GM13976 (cell line): ENCODE data around the gene NLGN1.

Experiments
- DNase-seq: peaks from one replicate; pipeline ENCODE4 v3.0.0; 2012; ENCODE audit warnings: low spot score
- in situ Hi-C: fragments of 300-500 bp; cut with MboI; formaldehyde crosslinking; loops from one replicate; pipeline ENCODE4 v1.12.0; 2022; ENCODE audit warnings: low sequenced_read_pairs, mixed read lengths, inconsistent platforms; ENCODE audit not compliant: unreplicated experiment
- TF ChIP-seq, protein P1 (sequence below): IDR thresholded peaks from 2 replicates; pipeline ENCODE4 v1.5.1; 2012; ENCODE audit warnings: borderline replicate concordance, mild to moderate bottlenecking; ENCODE audit not compliant: insufficient read depth; ENCODE audit errors: extremely low read depth, missing control alignments, control extremely low read depth

The NLGN1 gene

DNA sequence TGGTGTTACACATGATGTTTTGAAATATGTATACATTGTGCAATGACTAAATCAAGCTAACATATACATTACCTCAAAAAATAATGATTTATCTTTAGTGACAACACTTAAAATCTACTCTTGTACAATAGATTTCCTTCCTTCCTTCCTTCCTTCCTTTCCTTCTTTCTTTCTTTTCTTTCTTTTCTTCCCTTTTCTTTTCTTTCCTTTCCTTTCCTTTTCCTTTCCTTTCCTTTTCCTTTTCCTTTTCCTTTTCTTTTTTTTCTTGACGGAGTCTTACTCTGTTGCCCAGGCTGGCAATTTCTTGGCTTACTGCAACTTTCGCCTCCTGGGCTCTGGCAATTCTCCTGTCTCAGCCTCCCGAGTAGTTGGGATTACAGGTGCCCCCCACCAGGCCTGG is 170.5 kb downstream of the NLGN1 start:
- DNase-seq: no peak
- in situ Hi-C loops: no loop called here
- TF ChIP-seq, protein P1, sequence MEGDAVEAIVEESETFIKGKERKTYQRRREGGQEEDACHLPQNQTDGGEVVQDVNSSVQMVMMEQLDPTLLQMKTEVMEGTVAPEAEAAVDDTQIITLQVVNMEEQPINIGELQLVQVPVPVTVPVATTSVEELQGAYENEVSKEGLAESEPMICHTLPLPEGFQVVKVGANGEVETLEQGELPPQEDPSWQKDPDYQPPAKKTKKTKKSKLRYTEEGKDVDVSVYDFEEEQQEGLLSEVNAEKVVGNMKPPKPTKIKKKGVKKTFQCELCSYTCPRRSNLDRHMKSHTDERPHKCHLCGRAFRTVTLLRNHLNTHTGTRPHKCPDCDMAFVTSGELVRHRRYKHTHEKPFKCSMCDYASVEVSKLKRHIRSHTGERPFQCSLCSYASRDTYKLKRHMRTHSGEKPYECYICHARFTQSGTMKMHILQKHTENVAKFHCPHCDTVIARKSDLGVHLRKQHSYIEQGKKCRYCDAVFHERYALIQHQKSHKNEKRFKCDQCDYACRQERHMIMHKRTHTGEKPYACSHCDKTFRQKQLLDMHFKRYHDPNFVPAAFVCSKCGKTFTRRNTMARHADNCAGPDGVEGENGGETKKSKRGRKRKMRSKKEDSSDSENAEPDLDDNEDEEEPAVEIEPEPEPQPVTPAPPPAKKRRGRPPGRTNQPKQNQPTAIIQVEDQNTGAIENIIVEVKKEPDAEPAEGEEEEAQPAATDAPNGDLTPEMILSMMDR: no peak

DNA sequence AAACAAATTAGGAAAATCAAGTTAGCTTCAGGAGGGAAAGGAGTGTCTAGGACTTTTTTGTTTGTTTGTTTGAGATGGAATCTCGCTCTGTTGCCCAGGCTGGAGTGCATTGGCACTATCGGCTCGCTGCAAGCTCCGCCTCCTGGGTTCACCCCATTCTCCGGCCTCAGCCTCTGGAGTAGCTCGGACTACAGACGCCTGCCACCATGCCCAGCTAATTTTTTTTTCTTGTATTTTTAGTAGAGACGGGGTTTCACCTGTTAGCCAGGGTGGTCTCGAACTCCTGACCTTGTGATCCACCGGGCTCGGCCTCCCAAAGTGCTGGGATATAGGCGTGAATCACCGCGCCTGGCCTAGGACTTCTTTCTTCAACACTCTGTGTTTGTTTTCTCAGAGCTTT is 171.1 kb downstream of the NLGN1 start:
- DNase-seq: no peak
- in situ Hi-C loops: no loop called here
- TF ChIP-seq, protein P1: no peak

DNA sequence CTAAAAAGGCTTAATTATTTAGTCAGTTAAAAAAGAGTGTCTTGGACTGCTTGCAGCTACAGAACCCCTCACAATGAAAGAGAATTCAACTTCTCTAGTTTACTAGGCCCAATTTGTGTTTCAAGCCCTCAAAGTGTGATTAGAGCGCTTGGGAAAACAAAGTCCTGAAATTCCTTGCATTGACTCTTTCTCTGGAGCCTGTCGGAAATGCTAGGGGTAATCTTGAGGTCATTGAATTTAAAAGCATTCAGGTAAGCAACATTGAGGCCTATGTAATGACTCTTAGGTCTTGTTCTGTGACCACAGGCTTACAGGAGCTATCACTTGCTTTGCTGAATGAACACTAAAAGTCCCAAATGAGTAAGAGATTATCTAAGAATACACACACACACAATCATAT is 186.0 kb downstream of the NLGN1 start:
- TF ChIP-seq, protein P1: no peak
- no peak for DNase-seq
- in situ Hi-C loops: no loop called here

DNA sequence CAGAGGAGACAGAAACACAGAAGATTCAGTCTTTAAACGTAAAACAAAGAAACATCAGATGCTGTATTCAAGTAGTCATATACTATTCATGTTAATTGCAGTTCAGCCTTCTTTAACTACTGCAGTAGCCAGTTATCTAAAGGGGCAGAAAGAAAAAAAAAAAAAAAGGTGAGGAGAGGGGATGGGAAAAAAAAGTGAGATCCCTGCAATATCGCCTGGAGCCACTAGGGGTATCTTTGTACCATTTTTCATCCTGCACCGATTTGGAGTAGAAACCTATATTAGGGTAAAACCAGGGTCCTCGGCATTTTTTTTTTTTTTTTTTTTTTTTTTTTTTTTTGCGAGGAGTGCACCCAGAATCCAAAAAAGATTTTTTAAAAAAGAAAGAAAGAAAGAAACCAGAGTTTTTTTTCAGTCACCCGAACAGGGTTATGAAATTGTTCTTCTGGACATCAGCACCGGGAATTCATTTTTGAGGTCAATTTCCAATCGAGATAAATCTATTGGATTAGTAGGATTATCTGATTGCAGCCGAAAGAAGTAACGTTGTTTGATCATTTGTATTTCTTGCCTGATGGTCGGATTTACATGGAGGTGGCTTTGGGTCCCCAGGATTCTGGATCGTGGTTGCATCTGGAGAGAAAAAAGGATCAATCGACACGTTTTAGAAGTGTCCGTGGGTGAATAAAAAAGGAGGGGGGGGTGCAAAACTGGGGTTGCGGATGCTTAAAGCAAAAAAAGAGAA is 186.7 kb downstream of the NLGN1 start:
- TF ChIP-seq, protein P1: peak; percentile 26
- peak; percentile 15 for DNase-seq
- in situ Hi-C loops: no loop called here

DNA sequence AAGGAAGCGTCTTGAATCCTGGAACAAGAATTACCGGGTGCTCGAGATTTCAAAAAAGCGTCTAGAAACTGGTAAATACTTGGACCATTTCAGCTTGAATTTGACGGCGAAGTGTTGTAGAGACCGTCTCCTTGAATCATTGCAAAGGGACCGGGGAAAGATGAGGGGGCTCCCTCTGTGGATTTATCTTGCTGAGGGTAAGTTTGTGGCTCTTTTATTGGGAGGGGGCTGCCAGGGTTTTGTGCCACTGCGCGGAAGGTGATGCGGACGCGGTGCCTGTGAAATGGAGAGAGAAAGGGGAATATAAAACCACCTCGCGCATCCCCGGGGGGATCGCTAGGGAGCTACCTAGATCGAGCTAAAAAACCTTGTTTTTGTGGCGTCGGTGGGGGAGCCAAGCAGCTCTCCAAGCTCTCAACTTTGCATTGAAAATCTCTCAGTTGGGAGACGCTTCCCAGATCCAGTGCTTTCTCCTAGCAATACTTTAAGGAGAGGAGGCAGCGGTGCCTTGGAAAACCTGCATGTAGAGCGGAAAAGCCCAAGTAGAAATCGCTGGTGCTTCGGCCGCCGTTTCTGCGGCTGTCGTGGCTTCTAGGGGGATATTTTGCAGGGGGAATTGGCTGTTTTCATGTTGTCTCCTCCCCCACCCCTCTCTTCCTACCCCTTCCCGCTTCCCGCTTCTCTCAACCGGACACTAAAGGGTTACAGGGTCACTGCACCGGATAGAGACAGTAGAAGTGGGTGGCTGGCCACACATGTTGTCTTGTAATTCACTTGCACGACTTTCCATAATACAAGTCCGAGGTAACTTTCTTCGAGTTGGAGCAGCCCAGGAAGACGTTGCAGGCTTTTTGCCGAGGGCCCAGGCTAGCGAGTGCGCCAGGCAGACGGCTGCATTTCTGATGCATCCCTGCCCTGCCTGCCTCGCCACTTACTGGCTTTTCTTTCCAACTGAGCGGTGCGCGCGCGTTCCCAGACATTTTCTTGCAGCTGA is 187.6 kb downstream of the NLGN1 start:
- TF ChIP-seq, protein P1: no peak
- in situ Hi-C loops: no loop called here
- no peak for DNase-seq

DNA sequence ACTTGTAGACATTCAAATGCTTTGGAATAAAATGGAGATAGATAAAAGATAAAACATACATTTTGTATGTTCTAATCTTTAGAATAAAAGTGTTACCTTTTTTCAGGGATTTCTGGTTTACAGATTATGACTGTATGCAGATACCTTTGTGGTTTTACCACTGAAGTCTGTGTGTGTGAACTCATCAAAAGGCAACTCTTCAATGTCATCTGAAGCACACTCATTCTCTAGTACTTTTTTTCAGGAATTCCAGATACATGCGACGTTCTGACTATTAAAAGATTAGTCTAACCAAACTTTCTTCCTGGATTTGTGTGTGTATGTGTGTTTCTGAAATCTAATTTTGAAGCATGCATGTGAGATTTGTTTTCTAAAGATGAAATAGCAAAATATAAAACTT is 188.6 kb downstream of the NLGN1 start:
- DNase-seq: no peak
- in situ Hi-C loops: no loop called here
- TF ChIP-seq, protein P1: no peak
